Occipital lobe (tissue), 2 donors: ENCODE measurements around the gene CNGA1. TPM values are rescaled to one million over a fixed set of nuclear protein-coding genes. Genes with fewer than 3 reads are reported as not detected.
"Not testable (repeated sequence)": the region's sequence is repeated elsewhere in the genome, so short reads cannot be mapped to it uniquely, and the experiment has no call there.

Experiments
- DNase-seq: peaks from one replicate; lab custom pipeline; 2025; lab: John Stamatoyannopoulos, UW
- total RNA-seq: library from RNA; depleted of rRNA; stranded (reverse); fragments of >200 nt; gene quantifications from one replicate; pipeline ENCODE4 v1.2.3, GENCODE V29; 2014

Gene CNGA1
- total RNA-seq, 1 donor from 2014 or later, result not detected

GRCh38 chr4:48031802-48032525, 15.5 kb upstream of the CNGA1 start:
- no peak for DNase-seq

- no peak for DNase-seq
Measured at GRCh38 chr4:48030470-48030869, 14.0 kb upstream of the CNGA1 start.

GRCh38 chr4:48028696-48029095, 12.2 kb upstream of the CNGA1 start:
- no peak for DNase-seq

GRCh38 chr4:48027653-48028052, 11.2 kb upstream of the CNGA1 start:
- no peak for DNase-seq

- DNase-seq, result no peak
Measured at GRCh38 chr4:48025005-48025404, 8.5 kb upstream of the CNGA1 start.

GRCh38 chr4:48024522-48024921, 8.0 kb upstream of the CNGA1 start:
- DNase-seq, result no peak

- DNase-seq, result no peak
Measured at GRCh38 chr4:48022192-48022799, 5.8 kb upstream of the CNGA1 start.

GRCh38 chr4:48021100-48021499, 4.6 kb upstream of the CNGA1 start:
- no peak for DNase-seq

GRCh38 chr4:48018112-48018511, 1.6 kb upstream of the CNGA1 start:
- no peak for DNase-seq

- peak; percentile 5 for DNase-seq
Measured at GRCh38 chr4:48017108-48017571, 659 bp upstream of the CNGA1 start.

- no peak for DNase-seq
Measured at GRCh38 chr4:48015678-48016077, 803 bp downstream of the CNGA1 start.

- DNase-seq, result no peak
Measured at GRCh38 chr4:48015216-48015615, 1.3 kb downstream of the CNGA1 start.

GRCh38 chr4:48012824-48013223, 3.7 kb downstream of the CNGA1 start:
- DNase-seq, result no peak

GRCh38 chr4:48011722-48012121, 4.8 kb downstream of the CNGA1 start:
- no peak for DNase-seq

GRCh38 chr4:48010906-48011305, 5.6 kb downstream of the CNGA1 start:
- DNase-seq, result not testable (repeated sequence)

- no peak for DNase-seq
Measured at GRCh38 chr4:48008021-48008596, 8.4 kb downstream of the CNGA1 start.

GRCh38 chr4:48005781-48006180, 10.7 kb downstream of the CNGA1 start:
- no peak for DNase-seq

- not testable (repeated sequence) for DNase-seq
Measured at GRCh38 chr4:48003568-48003967, 12.9 kb downstream of the CNGA1 start.

- no peak for DNase-seq
Measured at GRCh38 chr4:48002267-48002666, 14.2 kb downstream of the CNGA1 start.

- no peak for DNase-seq
Measured at GRCh38 chr4:47996021-47996420, 20.5 kb downstream of the CNGA1 start.

GRCh38 chr4:47992475-47992874, 24.0 kb downstream of the CNGA1 start:
- DNase-seq, result not testable (repeated sequence)

- DNase-seq, result no peak
Measured at GRCh38 chr4:47990145-47990544, 26.3 kb downstream of the CNGA1 start.

- no peak for DNase-seq
Measured at GRCh38 chr4:47974566-47974965, 41.9 kb downstream of the CNGA1 start.
